HG03571 (cell line): Measurements from ENCODE around the gene HEPHL1.

Experiments
- ATAC-seq: cut with Tn5 transposase; IDR thresholded peaks from one replicate; pipeline ENCODE4 v1.9.1; 2021; ENCODE audit not compliant: unreplicated experiment

HEPHL1 gene

DNA sequence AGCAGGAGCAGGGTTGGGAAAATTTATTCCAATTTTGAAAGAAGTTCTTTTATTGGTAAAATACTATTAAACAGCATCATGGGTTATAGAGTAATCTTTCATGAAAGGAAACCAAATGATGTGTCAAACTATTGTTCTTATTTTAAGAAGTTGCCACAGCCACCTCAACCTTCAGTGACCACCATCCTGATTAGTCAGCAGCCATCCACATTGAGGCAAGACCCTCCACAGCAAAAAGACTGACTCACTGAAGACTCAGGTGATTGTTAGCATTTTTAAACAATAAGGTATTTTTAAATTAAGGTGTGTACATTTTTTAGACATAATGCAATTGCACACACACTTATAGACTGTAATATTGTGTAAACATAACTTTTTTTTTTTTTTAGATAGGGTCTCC lies 3.7 kb upstream of the HEPHL1 start:
- ATAC-seq: no peak

- no peak for ATAC-seq
Observed at GRCh38 chr11:94018721-94019120, 2.4 kb upstream of the HEPHL1 start.

GRCh38 chr11:94023856-94024255 lies 2.7 kb downstream of the HEPHL1 start:
- no peak for ATAC-seq

DNA sequence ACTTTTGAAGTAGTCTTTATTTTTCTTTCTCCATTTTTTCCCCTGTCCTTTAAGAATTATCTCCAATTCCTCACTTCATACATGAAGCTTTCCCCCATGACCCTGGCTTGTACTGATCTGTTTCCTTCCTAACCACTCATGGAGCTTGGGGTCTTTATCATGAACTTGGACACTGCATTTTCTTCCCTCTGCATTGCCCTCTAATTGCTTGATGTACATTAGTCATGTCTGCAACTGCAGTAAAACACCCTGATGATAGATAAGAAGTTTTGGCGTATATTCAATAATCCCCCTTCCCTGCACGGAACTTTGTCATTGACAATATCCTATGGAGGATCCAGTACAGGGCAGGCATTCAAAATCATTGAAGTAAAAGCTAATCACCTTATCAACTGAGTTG lies 3.4 kb downstream of the HEPHL1 start:
- ATAC-seq: no peak

- ATAC-seq: no peak
Observed at GRCh38 chr11:94025690-94026394, 4.7 kb downstream of the HEPHL1 start.

- ATAC-seq: no peak
Observed at GRCh38 chr11:94027210-94027609, 6.1 kb downstream of the HEPHL1 start.

- ATAC-seq: no peak
Observed at GRCh38 chr11:94028436-94028835, 7.3 kb downstream of the HEPHL1 start.

GRCh38 chr11:94030059-94030458 lies 8.9 kb downstream of the HEPHL1 start:
- no peak for ATAC-seq

DNA sequence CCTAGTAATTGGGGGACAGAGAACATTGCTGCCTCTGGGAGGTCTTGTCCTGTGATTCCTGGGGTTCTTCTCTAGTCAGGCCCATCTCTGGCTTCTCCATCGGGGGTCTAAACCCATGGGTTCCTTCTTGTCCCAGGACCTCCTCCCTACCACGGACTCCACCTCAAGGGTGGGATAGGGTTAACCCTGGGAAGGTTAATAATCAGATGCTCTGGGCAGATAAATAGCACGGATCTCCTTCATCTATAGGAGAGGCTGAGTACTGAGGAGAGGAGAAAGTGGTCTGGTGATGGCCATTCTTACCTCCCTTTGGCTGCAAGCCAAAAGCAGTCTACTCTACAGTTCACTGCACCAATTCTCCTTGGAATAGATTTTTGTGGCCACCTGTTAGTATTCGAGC lies 10.5 kb downstream of the HEPHL1 start:
- no peak for ATAC-seq

DNA sequence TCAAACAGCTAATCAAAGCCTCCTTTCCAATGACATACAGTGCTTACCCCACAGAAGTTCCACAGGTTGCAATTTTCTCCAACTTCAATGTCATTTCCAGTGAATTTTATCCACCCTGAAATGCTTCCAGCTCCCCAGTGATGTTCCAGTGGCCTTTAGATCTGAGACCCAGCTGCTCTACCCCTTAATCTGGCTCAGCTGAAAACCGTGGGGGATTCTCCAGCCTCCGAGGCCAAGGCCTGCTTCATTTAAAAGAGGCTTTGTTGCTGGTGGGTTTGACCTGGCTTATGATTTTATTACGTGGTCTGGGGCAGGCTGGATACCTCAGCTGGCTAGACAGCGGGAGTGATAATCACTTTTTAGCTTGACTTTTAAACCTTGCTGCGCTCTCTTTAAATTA lies 10.9 kb downstream of the HEPHL1 start:
- no peak for ATAC-seq

- no peak for ATAC-seq
Observed at GRCh38 chr11:94032725-94033124, 11.6 kb downstream of the HEPHL1 start.

GRCh38 chr11:94034207-94034606 lies 13.1 kb downstream of the HEPHL1 start:
- ATAC-seq: no peak

- ATAC-seq: no peak
Observed at GRCh38 chr11:94036096-94036495, 14.9 kb downstream of the HEPHL1 start.

DNA sequence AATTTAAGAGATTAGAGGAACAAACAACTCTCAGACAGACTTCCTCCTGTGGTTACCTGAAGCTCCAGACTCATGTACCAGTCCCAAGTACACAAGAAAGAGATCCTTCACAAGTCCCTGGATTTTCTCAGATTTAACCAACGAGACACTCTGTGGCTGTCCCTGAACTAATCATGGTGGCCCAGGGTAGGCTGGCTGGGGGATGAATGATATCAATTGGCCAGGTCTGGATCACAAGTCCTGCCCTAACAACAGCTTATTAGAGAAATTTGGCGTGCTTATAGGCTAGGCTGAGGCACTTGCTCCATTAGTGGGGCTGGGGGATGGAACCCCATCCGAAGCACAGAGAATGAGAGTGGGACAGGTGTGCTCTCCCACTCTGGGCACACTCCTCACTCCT lies 22.1 kb downstream of the HEPHL1 start:
- ATAC-seq: no peak

GRCh38 chr11:94046796-94047195 lies 25.6 kb downstream of the HEPHL1 start:
- ATAC-seq: no peak

DNA sequence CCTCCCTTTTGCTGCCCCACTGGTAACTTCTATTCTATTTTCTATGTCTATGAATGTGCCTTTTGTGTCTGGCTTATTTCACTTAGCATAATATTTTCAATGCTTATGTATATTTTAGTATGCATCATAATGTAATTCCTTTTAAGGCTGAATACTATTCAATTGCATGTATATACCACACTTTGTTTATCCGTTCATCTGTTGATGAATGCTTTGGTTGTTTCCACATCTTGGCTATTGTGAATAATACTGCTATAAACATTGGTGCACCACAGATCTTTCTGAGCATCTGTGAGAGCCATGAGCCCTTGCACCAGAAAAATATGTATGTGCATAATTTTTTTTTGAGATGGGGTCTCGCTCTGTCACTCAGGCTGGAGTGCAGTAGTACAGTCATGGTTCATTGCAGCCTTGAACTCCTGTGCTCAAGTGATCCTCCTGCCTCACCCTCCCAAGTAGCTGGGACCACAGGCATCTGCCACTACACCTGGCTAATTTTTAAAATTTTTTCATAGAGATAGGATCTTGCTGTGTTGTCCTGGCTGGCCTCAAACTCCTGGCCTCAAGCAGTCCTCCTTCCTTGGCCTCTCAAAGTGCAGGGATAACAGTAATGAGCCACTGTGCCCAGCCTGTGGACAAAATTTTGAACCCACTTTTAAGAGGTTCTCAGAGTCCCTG lies 27.0 kb downstream of the HEPHL1 start:
- no peak for ATAC-seq

- no peak for ATAC-seq
Observed at GRCh38 chr11:94049351-94049750, 28.2 kb downstream of the HEPHL1 start.

DNA sequence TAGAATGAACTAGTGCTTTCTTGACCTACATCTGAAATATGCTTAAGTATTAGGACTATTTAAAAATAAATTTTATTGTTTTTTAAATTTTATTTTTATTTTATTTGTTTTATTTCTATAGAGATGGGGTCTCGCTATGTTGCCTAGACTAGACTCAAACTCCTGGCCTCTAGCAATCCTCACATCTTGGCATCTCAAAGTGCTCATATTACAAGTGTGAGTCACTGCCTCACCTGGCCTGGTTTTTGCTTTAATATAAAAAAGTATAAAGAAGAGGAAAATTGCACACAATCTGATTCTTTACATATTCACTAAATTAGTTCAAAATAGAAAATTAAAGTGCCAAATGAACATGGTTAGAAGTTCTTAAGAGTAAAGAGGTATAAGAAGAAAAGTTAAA lies 37.5 kb downstream of the HEPHL1 start:
- no peak for ATAC-seq

- no peak for ATAC-seq
Observed at GRCh38 chr11:94059065-94059464, 37.9 kb downstream of the HEPHL1 start.

DNA sequence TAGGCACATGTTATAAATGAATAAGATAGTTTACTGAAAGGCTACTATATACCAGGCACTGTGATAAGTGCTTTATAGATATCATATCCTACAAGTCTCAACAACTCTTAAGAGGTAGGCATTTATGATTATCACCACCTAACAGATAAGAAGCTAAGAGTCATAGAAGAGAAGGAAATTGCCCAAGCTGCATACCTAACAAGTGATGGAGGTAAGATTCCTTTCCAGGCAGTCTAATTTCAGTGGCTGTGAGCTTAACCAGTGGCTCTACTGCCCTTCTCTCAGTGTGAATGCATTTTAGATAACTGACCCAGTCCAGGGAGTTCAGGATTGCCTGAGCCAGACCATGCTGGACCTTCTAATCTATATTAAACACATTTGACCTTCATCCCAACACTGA lies 39.2 kb downstream of the HEPHL1 start:
- no peak for ATAC-seq

DNA sequence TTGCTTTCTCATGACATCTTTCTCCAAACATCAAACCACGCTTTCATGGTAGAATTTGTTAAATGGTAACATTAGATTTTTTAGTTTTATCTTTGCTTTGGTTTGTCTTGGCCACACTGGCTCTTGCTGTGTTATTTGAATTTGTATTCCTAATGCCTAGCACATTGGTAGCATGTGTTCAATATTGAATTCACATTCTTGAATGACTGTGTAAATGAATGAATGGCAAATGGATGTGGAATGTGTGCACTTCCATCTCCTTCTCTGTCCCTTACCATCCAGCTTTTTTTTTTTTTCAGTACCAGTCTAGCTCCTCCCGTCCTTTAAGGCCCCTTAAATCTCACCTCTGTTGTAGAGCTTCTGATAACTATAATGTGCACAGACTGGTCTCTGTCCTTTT lies 41.2 kb downstream of the HEPHL1 start:
- ATAC-seq: no peak

DNA sequence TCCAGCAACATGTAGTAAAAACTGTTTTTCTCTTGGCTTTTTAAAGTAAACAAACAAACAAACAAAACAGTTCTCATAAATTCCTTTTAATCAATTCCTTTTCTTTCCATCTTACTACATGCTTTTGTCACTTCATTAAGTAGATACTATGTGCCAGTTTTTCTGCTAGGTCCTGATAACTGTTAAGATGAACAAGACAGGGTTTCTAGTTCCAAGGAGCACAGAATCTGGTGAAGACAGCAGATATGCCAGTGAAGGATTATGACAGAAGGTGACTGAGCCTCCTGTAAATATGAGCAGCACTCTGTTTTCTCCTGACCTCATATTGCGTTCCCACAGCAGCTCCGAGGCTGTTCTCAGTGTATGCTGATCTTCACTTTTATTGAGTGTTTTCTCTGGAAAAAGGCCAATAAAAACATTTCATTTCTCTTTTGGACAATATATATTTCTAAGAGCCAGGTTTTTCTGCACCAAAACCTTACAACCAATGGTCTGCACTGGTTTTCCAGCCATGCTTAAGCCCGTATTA lies 45.8 kb downstream of the HEPHL1 start:
- no peak for ATAC-seq

DNA sequence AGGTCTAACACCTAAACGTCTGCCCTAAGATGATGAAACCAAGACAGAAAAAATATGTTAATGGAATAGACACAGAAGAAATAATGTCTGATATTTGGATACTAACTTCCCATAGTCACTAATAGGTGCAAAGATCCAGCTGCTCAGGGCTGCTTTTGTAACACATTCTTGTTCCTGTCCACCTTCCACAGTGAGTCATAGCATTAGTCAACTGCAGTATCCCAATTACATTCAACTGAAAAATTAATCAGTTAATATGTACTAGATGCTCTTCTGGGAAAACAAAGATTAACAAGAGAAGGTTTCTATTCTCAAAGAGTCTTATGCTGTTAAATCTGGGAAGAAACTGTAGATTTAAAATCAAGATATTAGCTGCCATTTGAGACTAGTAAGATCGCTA lies 47.6 kb downstream of the HEPHL1 start:
- no peak for ATAC-seq
